ENCODE results near the gene STRA6. TPM values are rescaled to one million over a fixed set of nuclear protein-coding genes. Genes with fewer than 3 reads are reported as not detected.

STRA6 gene
- total and polyA plus RNA-seq, 2 of the 8 experiments (the other 6 are each of a cell fraction or from before 2014, with no cell fraction given), result 9.3 to 14.5 TPM

- TF ChIP-seq BCL11A (IDR thresholded peaks at IDR 0.05; ENCODE audit: low read depth in 2 of 2, low read length in 2 of 2) (no peak), BRCA1 (IDR thresholded peaks at IDR 0.05; ENCODE audit: low read depth, low read length) (no peak), POLR2AphosphoS5 (IDR thresholded peaks at IDR 0.05; ENCODE audit: low read depth, low read length) (no peak), ATF3 (IDR thresholded peaks at IDR 0.05; ENCODE audit: insufficient read depth, low read depth, low read length) (no peak)
These were observed 40.8 kb upstream of the STRA6 start (continued) for GRCh38 chr15:74243431-74243830.

Data from H1 (cell line).